ENCODE measurements around the gene TSPO. TPM values are rescaled to one million over a fixed set of nuclear protein-coding genes. Genes with fewer than 3 reads are reported as not detected.

TSPO gene
- total RNA-seq, 1 experiment from 2014 or later = 243 TPM

- no peaks in the 10 kb centered on the region for H4K20me1 ChIP-seq (ENCODE audit: insufficient read depth)
- H3F3A ChIP-seq (ENCODE audit: insufficient read depth, low read depth) = 0 out of 2 replicates have a peak, but pooled peaks cover 3% of the 10 kb centered on the region
- no peaks in the 10 kb centered on the region for H3K79me2 ChIP-seq (ENCODE audit: low read depth)
- 0 out of 2 replicates have a peak, but pooled peaks cover 4% of the 10 kb centered on the region for H3K4me1 ChIP-seq (replicated peaks; ENCODE audit: insufficient read depth)
- peaks cover 9% of the 10 kb centered on the region; the same call in 1 of the 2 replicates for H3K27me3 ChIP-seq (ENCODE audit: insufficient read depth, low read depth)
- no peaks in the 10 kb centered on the region for H3K36me3 ChIP-seq (ENCODE audit: low read depth)
- DNase-seq = no peak
- H3K4me2 ChIP-seq = no peak overlapping the region
- BruUV-seq (replicated peaks) = no TSS peak
- H3K9me3 ChIP-seq (ENCODE audit: insufficient read depth, low read depth) = no peaks in the 10 kb centered on the region
- H3K27ac ChIP-seq = no peak overlapping the region
- ChIA-PET CTCF (no interaction called here), POLR2A (ENCODE audit: unreplicated experiment) (no interaction called here)
- TF ChIP-seq CTCF (conservative IDR thresholded peaks at IDR 0.05) (no peak), EZH2 (IDR thresholded peaks at IDR 0.05; ENCODE audit: low read depth) (no peak)
- no peak overlapping the region for H3K4me3 ChIP-seq
- no peak overlapping the region for H2AFZ ChIP-seq
- H3K9me2 ChIP-seq (ENCODE audit: insufficient read depth) = no peaks in the 10 kb centered on the region
- intact Hi-C loops (cut with micrococcal nuclease; ENCODE audit: unreplicated experiment) = no loop called here
These were observed 46.0 kb downstream of the TSPO start for GRCh38 chr22:43197271-43197941.

DNA sequence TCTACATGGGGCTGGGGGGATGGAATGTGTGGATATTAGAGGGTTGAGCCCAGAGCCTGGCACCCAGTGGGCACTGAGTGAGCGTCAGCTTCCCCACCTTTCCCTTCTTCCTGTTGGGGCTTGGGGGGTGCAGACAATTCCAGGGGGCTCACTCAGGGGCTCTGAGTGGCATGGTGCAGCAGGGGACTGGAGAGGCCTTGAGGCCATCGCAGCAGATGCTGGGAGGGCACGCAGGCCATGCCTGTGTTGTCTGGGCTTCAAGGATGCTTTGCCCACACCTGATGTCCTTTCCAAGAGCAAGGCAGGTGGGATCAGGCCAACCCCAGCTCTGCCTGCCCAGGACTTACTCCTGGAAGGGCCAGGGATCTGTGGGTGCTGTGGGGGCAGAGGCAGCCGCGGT, 46.8 kb downstream of the TSPO start:
- Histone ChIP-seq H3K27ac (no peak overlapping the region), H3K9me3 (ENCODE audit: insufficient read depth, low read depth) (no peaks in the 10 kb centered on the region), H3K4me3 (no peak overlapping the region), H3F3A (ENCODE audit: insufficient read depth, low read depth) (0 out of 2 replicates have a peak, but pooled peaks cover 3% of the 10 kb centered on the region), H3K36me3 (ENCODE audit: low read depth) (no peaks in the 10 kb centered on the region), H3K4me2 (no peak overlapping the region), H3K9me2 (ENCODE audit: insufficient read depth) (no peaks in the 10 kb centered on the region), H3K79me2 (ENCODE audit: low read depth) (no peaks in the 10 kb centered on the region), H3K27me3 (ENCODE audit: insufficient read depth, low read depth) (peaks cover 9% of the 10 kb centered on the region; the same call in 1 of the 2 replicates), H4K20me1 (ENCODE audit: insufficient read depth) (no peaks in the 10 kb centered on the region), H2AFZ (no peak overlapping the region), H3K4me1 (replicated peaks; ENCODE audit: insufficient read depth) (0 out of 2 replicates have a peak, but pooled peaks cover 4% of the 10 kb centered on the region)
- no peak for TF ChIP-seq EZH2 (IDR thresholded peaks at IDR 0.05; ENCODE audit: low read depth)
- TF ChIP-seq CTCF (conservative IDR thresholded peaks at IDR 0.05) = no peak
- intact Hi-C loops (cut with micrococcal nuclease; ENCODE audit: unreplicated experiment) = no loop called here
- ChIA-PET POLR2A (ENCODE audit: unreplicated experiment) (no interaction called here), CTCF (no interaction called here)
- no TSS peak for BruUV-seq (replicated peaks)
- no peak for DNase-seq

DNA sequence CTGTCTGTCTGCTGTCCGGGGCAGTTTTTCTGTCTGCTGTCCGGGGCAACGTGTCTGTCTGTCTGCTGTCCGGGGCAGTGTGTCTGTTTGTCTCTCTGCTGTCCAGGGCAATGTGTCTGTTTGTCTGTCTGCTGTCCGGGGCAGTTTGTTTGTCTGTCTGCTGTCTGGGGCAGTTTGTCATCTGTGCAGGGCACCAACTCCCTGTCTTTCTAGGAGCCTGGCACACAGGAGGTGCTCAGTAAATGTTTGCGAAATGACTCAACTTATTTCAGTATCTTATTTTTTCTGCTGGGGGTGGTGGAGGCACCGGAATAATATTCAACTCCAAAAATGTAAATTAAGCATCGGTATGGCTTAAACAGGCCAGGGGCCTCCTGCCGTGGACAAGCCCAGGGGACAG, 47.6 kb downstream of the TSPO start:
- H3K36me3 ChIP-seq (ENCODE audit: low read depth) = no peaks in the 10 kb centered on the region
- no peak for DNase-seq
- H3K9me2 ChIP-seq (ENCODE audit: insufficient read depth) = no peaks in the 10 kb centered on the region
- TF ChIP-seq CTCF (conservative IDR thresholded peaks at IDR 0.05) = no peak
- no peak overlapping the region for H3K27ac ChIP-seq
- peaks cover 9% of the 10 kb centered on the region; the same call in 1 of the 2 replicates for H3K27me3 ChIP-seq (ENCODE audit: insufficient read depth, low read depth)
- CTCF ChIA-PET = no interaction called here
- no peak overlapping the region for H2AFZ ChIP-seq
- H4K20me1 ChIP-seq (ENCODE audit: insufficient read depth) = no peaks in the 10 kb centered on the region
- 0 out of 2 replicates have a peak, but pooled peaks cover 4% of the 10 kb centered on the region for H3K4me1 ChIP-seq (replicated peaks; ENCODE audit: insufficient read depth)
- no peak overlapping the region for H3K4me3 ChIP-seq
- POLR2A ChIA-PET (ENCODE audit: unreplicated experiment) = no interaction called here
- 0 out of 2 replicates have a peak, but pooled peaks cover 3% of the 10 kb centered on the region for H3F3A ChIP-seq (ENCODE audit: insufficient read depth, low read depth)
- intact Hi-C loops (cut with micrococcal nuclease; ENCODE audit: unreplicated experiment) = no loop called here
- H3K9me3 ChIP-seq (ENCODE audit: insufficient read depth, low read depth) = no peaks in the 10 kb centered on the region
- H3K4me2 ChIP-seq = no peak overlapping the region
- H3K79me2 ChIP-seq (ENCODE audit: low read depth) = no peaks in the 10 kb centered on the region
- no TSS peak for BruUV-seq (replicated peaks)

Data from PC-9 (cell line).